HL-60/S4 treated with phorbol 12-myristate 13-acetate at 8.2 ng/mL for 4 days and 3 days (cell line): Measurements from ENCODE around the gene TMEM132C.

Source experiments
- in situ Hi-C: fragments of 300-500 bp; cut with MboI; formaldehyde crosslinking; loops from 2 replicates; pipeline ENCODE4 v1.15.0; 2022; ENCODE audit warnings: low sequenced_read_pairs

Gene TMEM132C

GRCh38 chr12:128644664-128645296, 377.8 kb downstream of the TMEM132C start:
- in situ Hi-C loops, result no loop called here

GRCh38 chr12:128649902-128650301, 382.9 kb downstream of the TMEM132C start:
- in situ Hi-C loops, result no loop called here

- in situ Hi-C loops, result no loop called here
Observed at GRCh38 chr12:128652136-128652751, 385.3 kb downstream of the TMEM132C start.

- in situ Hi-C loops, result no loop called here
Observed at GRCh38 chr12:128654468-128654867, 387.5 kb downstream of the TMEM132C start.

- in situ Hi-C loops, result no loop called here
Observed at GRCh38 chr12:128657378-128657777, 390.4 kb downstream of the TMEM132C start.

- in situ Hi-C loops, result no loop called here
Observed at GRCh38 chr12:128660532-128661225, 393.7 kb downstream of the TMEM132C start.

- in situ Hi-C loops, result no loop called here
Observed at GRCh38 chr12:128661226-128661569, 394.2 kb downstream of the TMEM132C start.

GRCh38 chr12:128662101-128662500, 395.1 kb downstream of the TMEM132C start:
- in situ Hi-C loops, result no loop called here

GRCh38 chr12:128664501-128664900, 397.5 kb downstream of the TMEM132C start:
- in situ Hi-C loops, result no loop called here

GRCh38 chr12:128667193-128667592, 400.2 kb downstream of the TMEM132C start:
- in situ Hi-C loops, result no loop called here

- in situ Hi-C loops, result no loop called here
Observed at GRCh38 chr12:128671528-128672042, 404.6 kb downstream of the TMEM132C start.

GRCh38 chr12:128672428-128672827, 405.5 kb downstream of the TMEM132C start:
- in situ Hi-C loops, result no loop called here

GRCh38 chr12:128672893-128673292, 405.9 kb downstream of the TMEM132C start:
- in situ Hi-C loops, result no loop called here

- in situ Hi-C loops, result no loop called here
Observed at GRCh38 chr12:128675576-128675975, 408.6 kb downstream of the TMEM132C start.

GRCh38 chr12:128680555-128680954, 413.6 kb downstream of the TMEM132C start:
- in situ Hi-C loops, result no loop called here

- in situ Hi-C loops, result no loop called here
Observed at GRCh38 chr12:128682548-128683275, 415.7 kb downstream of the TMEM132C start.

GRCh38 chr12:128684352-128684751, 417.4 kb downstream of the TMEM132C start:
- in situ Hi-C loops, result no loop called here

GRCh38 chr12:128685903-128686475, 419.0 kb downstream of the TMEM132C start:
- in situ Hi-C loops, result no loop called here

- in situ Hi-C loops, result no loop called here
Observed at GRCh38 chr12:128687851-128688250, 420.9 kb downstream of the TMEM132C start.

- in situ Hi-C loops, result no loop called here
Observed at GRCh38 chr12:128690641-128691040, 423.7 kb downstream of the TMEM132C start.

GRCh38 chr12:128693115-128693514, 426.1 kb downstream of the TMEM132C start:
- in situ Hi-C loops, result no loop called here
